Left lung (tissue), 10 donors: ENCODE data around the gene E4F1. TPM values are rescaled to one million over a fixed set of nuclear protein-coding genes. Genes with fewer than 3 reads are reported as not detected.

ENCODE experiments used
- ATAC-seq: fragments of 200-7000 bp; cut with Tn5 transposase; one replicate; pipeline ENCODE4 v1.9.1; 2020; ENCODE audit warnings: moderate library complexity
- DNase-seq, 4 donors: peaks; one replicate each; pipeline ENCODE4 v3.0.0-alpha.2; 2013 to 2020
- H3K27ac ChIP-seq, 2 donors: fragments of 200-600 bp; sonication (generic) in 1 of 2; one replicate each; pipeline versions ENCODE4 v1.5.0 to v1.8.0; 2020 to 2021
- H3K27me3 ChIP-seq, 2 donors: fragments of 200-600 bp; sonication (generic) in 1 of 2; one replicate each; pipeline versions ENCODE4 v1.5.0 to v1.8.0; 2020 to 2021
- H3K36me3 ChIP-seq, 2 donors: fragments of 200-600 bp; sonication (generic) in 1 of 2; one replicate each; pipeline versions ENCODE4 v1.5.0 to v1.8.0; 2020 to 2021
- H3K4me1 ChIP-seq, 2 donors: fragments of 200-600 bp; one replicate each; pipeline ENCODE4 v1.8.0; 2021
- H3K4me3 ChIP-seq, 2 donors: fragments of 200-600 bp; sonication (generic) in 1 of 2; one replicate each; pipeline versions ENCODE4 v1.5.0 to v1.8.0; 2020 to 2021; ENCODE audit warnings: mild to moderate bottlenecking in 1 of 2
- H3K9me3 ChIP-seq, 2 donors: fragments of 200-600 bp; sonication (generic) in 1 of 2; one replicate each; pipeline versions ENCODE4 v1.5.0 to v1.8.0; 2020 to 2021
- CTCF ChIP-seq, 2 donors: fragments of 200-600 bp; sonication (generic) in 1 of 2; IDR thresholded peaks; one replicate each; pipeline versions ENCODE4 v1.5.0 to v1.8.0; 2021; ENCODE audit warnings: antibody characterized with exemption in 2 of 2
- intact Hi-C, 2 donors: fragments of 100-400 bp; cut with DNase I; formaldehyde crosslinking; loops; one replicate each; pipeline versions ENCODE4 v1.11.2 to v1.14.2; 2022
- polyA plus RNA-seq, 6 donors: library from polyadenylated mRNA; unstranded; fragments of 120-200 nt; gene quantifications; one replicate each; pipeline ENCODE4 v1.2.1, GENCODE V29; 2013; ENCODE audit not compliant: insufficient read length in 6 of 6
- total RNA-seq, 2 donors: library from RNA; stranded (reverse); fragmentation: NEBNext Ultra II Directional; extraction: Animal tissue kit (Norgen Biotek cat#: 25700); gene quantifications; one replicate each; pipeline ENCODE4 v1.2.1, GENCODE V29; 2021
- donor health status: DM: no; HTN: yes; CAD: no.
- donor health status: DM: no; HTN: no; CAD: no.

E4F1 gene
- total and polyA plus RNA-seq, 8 donors = 12.7 to 22.6 (median 17.0) TPM

DNA sequence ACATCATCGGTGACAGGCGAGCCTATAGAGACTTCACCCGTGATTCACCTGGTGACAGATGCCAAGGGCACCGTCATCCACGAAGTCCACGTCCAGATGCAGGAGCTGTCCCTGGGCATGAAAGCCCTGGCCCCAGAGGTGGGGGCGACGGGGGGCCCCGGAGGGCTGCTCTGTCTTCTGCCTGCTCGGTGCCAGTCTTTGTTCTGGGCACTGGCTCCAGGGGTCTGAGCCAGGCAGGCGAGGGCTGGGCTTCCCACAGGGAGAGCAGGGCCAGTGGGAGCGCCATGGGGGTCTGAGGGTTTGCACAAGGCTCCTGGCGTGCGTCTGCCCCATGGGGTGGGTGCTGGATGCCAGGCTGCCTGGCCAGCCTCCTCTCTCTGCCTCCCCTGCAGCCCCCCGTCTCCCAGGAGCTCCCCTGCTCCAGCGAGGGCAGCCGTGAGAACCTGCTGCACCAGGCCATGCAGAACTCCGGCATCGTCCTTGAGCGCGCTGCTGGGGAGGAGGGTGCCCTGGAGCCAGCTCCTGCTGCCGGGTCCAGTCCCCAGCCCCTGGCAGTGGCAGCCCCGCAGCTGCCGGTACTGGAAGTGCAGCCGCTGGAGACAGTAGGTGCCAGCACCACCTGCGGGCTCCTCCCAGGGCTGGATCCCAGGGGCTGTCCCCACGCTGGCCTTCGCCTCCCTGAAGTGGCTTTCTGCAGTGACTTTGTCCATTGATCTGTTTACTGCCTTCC, 9.8 kb downstream of the E4F1 start:
- no peak for ATAC-seq
- peaks cover 15 to 25% of the 10 kb centered on the region in 2 donors for H3K4me1 ChIP-seq
- intact Hi-C loops = no loop called here
- H3K27me3 ChIP-seq = peaks cover 16 to 30% of the 10 kb centered on the region in 2 donors
- no peak overlapping the region for H3K4me3 ChIP-seq
- DNase-seq = peak in 1 of 4 donors; percentile 68
- no peak overlapping the region for H3K27ac ChIP-seq
- TF ChIP-seq CTCF (IDR thresholded peaks at IDR 0.05) = no peak
- no peaks in the 10 kb centered on the region for H3K9me3 ChIP-seq
- peaks cover 0 to 83% of the 10 kb centered on the region in 2 donors for H3K36me3 ChIP-seq

- H3K27ac ChIP-seq = no peak overlapping the region
- no peak for ATAC-seq
- H3K4me1 ChIP-seq = peaks cover 15 to 26% of the 10 kb centered on the region in 2 donors
- H3K4me3 ChIP-seq = no peak overlapping the region
- peaks cover 16 to 36% of the 10 kb centered on the region in 2 donors for H3K27me3 ChIP-seq
- H3K36me3 ChIP-seq = peaks cover 0 to 83% of the 10 kb centered on the region in 2 donors
- no peak for TF ChIP-seq CTCF (IDR thresholded peaks at IDR 0.05)
- DNase-seq = peak in 1 of 4 donors; percentile 77
- intact Hi-C loops = no loop called here
- no peaks in the 10 kb centered on the region for H3K9me3 ChIP-seq
These were observed 10.8 kb downstream of the E4F1 start for GRCh38 chr16:2233872-2234812.

- intact Hi-C loops = no loop called here
- H3K27me3 ChIP-seq = peaks cover 16 to 36% of the 10 kb centered on the region in 2 donors
- peaks cover 15 to 26% of the 10 kb centered on the region in 2 donors for H3K4me1 ChIP-seq
- DNase-seq = no peak
- no peak for TF ChIP-seq CTCF (IDR thresholded peaks at IDR 0.05)
- H3K4me3 ChIP-seq = no peak overlapping the region
- H3K36me3 ChIP-seq = peaks cover 0 to 83% of the 10 kb centered on the region in 2 donors
- no peak overlapping the region for H3K27ac ChIP-seq
- no peaks in the 10 kb centered on the region for H3K9me3 ChIP-seq
- ATAC-seq = no peak
These were observed 11.4 kb downstream of the E4F1 start for GRCh38 chr16:2234813-2235170.

DNA sequence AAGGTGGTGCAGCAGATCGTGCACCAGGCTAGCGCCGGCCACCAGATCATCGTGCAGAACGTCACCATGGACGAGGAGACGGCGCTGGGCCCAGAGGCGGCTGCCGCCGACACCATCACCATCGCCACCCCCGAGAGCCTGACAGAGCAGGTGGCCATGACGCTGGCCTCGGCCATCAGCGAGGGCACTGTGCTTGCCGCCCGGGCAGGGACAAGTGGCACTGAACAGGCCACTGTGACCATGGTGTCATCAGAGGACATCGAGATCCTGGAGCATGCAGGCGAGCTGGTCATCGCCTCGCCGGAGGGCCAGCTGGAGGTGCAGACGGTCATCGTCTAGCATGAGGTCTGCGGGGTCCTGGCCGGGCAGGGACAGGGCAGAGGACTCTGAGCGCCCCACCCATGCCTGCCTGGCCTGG, 11.9 kb downstream of the E4F1 start:
- Histone ChIP-seq H3K9me3 (no peaks in the 10 kb centered on the region), H3K4me3 (no peak overlapping the region), H3K4me1 (peaks cover 15 to 26% of the 10 kb centered on the region in 2 donors), H3K36me3 (peaks cover 0 to 83% of the 10 kb centered on the region in 2 donors), H3K27me3 (peaks cover 16 to 36% of the 10 kb centered on the region in 2 donors), H3K27ac (no peak overlapping the region)
- peak in 1 of 4 donors; percentile 72 for DNase-seq
- ATAC-seq = no peak
- intact Hi-C loops = no loop called here
- no peak for TF ChIP-seq CTCF (IDR thresholded peaks at IDR 0.05)
